ENCODE data around the gene ASCL5. TPM values are rescaled to one million over a fixed set of nuclear protein-coding genes. Genes with fewer than 3 reads are reported as not detected.

ASCL5 gene
- total RNA-seq, 1 donor from 2014 or later = not detected

- no peak overlapping the region for H3K27ac Mint-ChIP-seq (ENCODE audit: unreplicated experiment)
- no peaks in the 10 kb centered on the region for H3K9me3 Mint-ChIP-seq
- peaks cover 29% of the 10 kb centered on the region for H3K27me3 Mint-ChIP-seq (ENCODE audit: low read depth)
- no peaks in the 10 kb centered on the region for H3K36me3 Mint-ChIP-seq (ENCODE audit: low read depth)
- TF ChIP-seq CTCF (conservative IDR thresholded peaks at IDR 0.05) = no peak
- peak overlapping the region; percentile 77 for H3K4me3 Mint-ChIP-seq
- DNase-seq (ENCODE audit: low read depth, low spot score) = no peak
- H3K4me1 Mint-ChIP-seq = peaks cover 9% of the 10 kb centered on the region
These were observed 13.3 kb downstream of the ASCL5 start for GRCh38 chr1:201113451-201114244.

- DNase-seq (ENCODE audit: low read depth, low spot score) = no peak
- no peak for TF ChIP-seq CTCF (conservative IDR thresholded peaks at IDR 0.05)
- no peaks in the 10 kb centered on the region for H3K9me3 Mint-ChIP-seq
- H3K36me3 Mint-ChIP-seq (ENCODE audit: low read depth) = no peaks in the 10 kb centered on the region
- peak overlapping the region; percentile 47 for H3K4me3 Mint-ChIP-seq
- no peak overlapping the region for H3K27ac Mint-ChIP-seq (ENCODE audit: unreplicated experiment)
- peaks cover 29% of the 10 kb centered on the region for H3K27me3 Mint-ChIP-seq (ENCODE audit: low read depth)
- H3K4me1 Mint-ChIP-seq = peaks cover 16% of the 10 kb centered on the region
These were observed 14.1 kb downstream of the ASCL5 start for GRCh38 chr1:201112926-201113325.

- Mint-ChIP-seq H3K27ac (ENCODE audit: unreplicated experiment) (no peak within 1 kb of the TSS), H3K4me1 (peaks cover 23% of the 10 kb centered on the region), H3K27me3 (ENCODE audit: low read depth) (peaks cover 26% of the 10 kb centered on the region), H3K9me3 (no peaks in the 10 kb centered on the region), H3K4me3 (peak within 1 kb of the TSS; percentile 47), H3K36me3 (ENCODE audit: low read depth) (no peaks in the 10 kb centered on the region)
- no peak for DNase-seq (ENCODE audit: low read depth, low spot score)
- TF ChIP-seq CTCF (conservative IDR thresholded peaks at IDR 0.05) = no peak
These were observed 14.7 kb downstream of the ASCL5 start, which contains the start of gene CACNA1S for GRCh38 chr1:201112173-201112731. TSS of gene CACNA1S (minus strand) at chr1:201112426. CDS start at chr1:201112339, 87 bp downstream.

GRCh38 chr1:201111672-201112071 is 15.3 kb downstream of the ASCL5 start:
- Mint-ChIP-seq H3K36me3 (ENCODE audit: low read depth) (no peaks in the 10 kb centered on the region), H3K9me3 (no peaks in the 10 kb centered on the region), H3K4me1 (peaks cover 24% of the 10 kb centered on the region), H3K4me3 (no peak overlapping the region), H3K27ac (ENCODE audit: unreplicated experiment) (no peak overlapping the region), H3K27me3 (ENCODE audit: low read depth) (peaks cover 24% of the 10 kb centered on the region)
- DNase-seq (ENCODE audit: low read depth, low spot score) = no peak
- no peak for TF ChIP-seq CTCF (conservative IDR thresholded peaks at IDR 0.05)

GRCh38 chr1:201111156-201111555 is 15.8 kb downstream of the ASCL5 start:
- no peak for DNase-seq (ENCODE audit: low read depth, low spot score)
- no peak for TF ChIP-seq CTCF (conservative IDR thresholded peaks at IDR 0.05)
- Mint-ChIP-seq H3K27ac (ENCODE audit: unreplicated experiment) (no peak overlapping the region), H3K9me3 (no peaks in the 10 kb centered on the region), H3K4me3 (no peak overlapping the region), H3K36me3 (ENCODE audit: low read depth) (no peaks in the 10 kb centered on the region), H3K27me3 (ENCODE audit: low read depth) (peaks cover 19% of the 10 kb centered on the region), H3K4me1 (peaks cover 29% of the 10 kb centered on the region)
